Karpas-422 (cell line): ENCODE data around the gene PLXNA2. TPM values are rescaled to one million over a fixed set of nuclear protein-coding genes. Genes with fewer than 3 reads are reported as not detected.

ENCODE experiments used
- DNase-seq: peaks from one replicate; pipeline ENCODE4 v3.0.0-alpha.2; 2015
- H2AFZ ChIP-seq: fragments of 200-600 bp; sonication (generic); 2 replicates; pipeline ENCODE4 v1.6.1; 2014; ENCODE audit warnings: antibody characterized with exemption, low read length, mixed read lengths
- H3K27ac ChIP-seq: fragments of 200-600 bp; sonication (generic); 2 replicates; pipeline ENCODE4 v1.5.1; 2014; ENCODE audit warnings: mild to moderate bottlenecking, low read length, moderate library complexity
- H3K27me3 ChIP-seq: fragments of 200-600 bp; sonication (generic); 2 replicates; pipeline ENCODE4 v1.6.1; 2014; ENCODE audit warnings: low read length, mixed read lengths
- H3K36me3 ChIP-seq: fragments of 200-600 bp; sonication (generic); 2 replicates; pipeline ENCODE4 v1.6.1; 2014; ENCODE audit warnings: low read length, mixed read lengths; ENCODE audit not compliant: insufficient read depth
- H3K4me1 ChIP-seq: fragments of 200-600 bp; sonication (generic); 2 replicates; pipeline ENCODE4 v1.6.1; 2014; ENCODE audit warnings: mild to moderate bottlenecking, low read length, mixed read lengths
- H3K4me2 ChIP-seq: fragments of 200-600 bp; sonication (generic); 2 replicates; pipeline ENCODE4 v1.6.1; 2014; ENCODE audit warnings: low read length, low read depth, mild to moderate bottlenecking; ENCODE audit not compliant: poor library complexity, severe bottlenecking
- H3K4me3 ChIP-seq: fragments of 200-600 bp; sonication (generic); 2 replicates; pipeline ENCODE4 v1.5.1; 2014; ENCODE audit warnings: mild to moderate bottlenecking, antibody characterized with exemption, low read length, mixed read lengths
- H3K79me2 ChIP-seq: fragments of 200-600 bp; sonication (generic); 2 replicates; pipeline ENCODE4 v1.6.1; 2014; ENCODE audit warnings: mild to moderate bottlenecking, low read length, mixed read lengths
- H3K9ac ChIP-seq: fragments of 200-600 bp; sonication (generic); 2 replicates; pipeline ENCODE4 v1.6.0; 2014; ENCODE audit warnings: low read length
- H3K9me2 ChIP-seq: fragments of 200-600 bp; sonication (generic), shearing (Covaris generic); replicated peaks from 2 replicates; pipeline ENCODE4 v1.6.0; 2014; ENCODE audit warnings: mild to moderate bottlenecking, low read length, moderate library complexity; ENCODE audit not compliant: insufficient read depth
- H3K9me3 ChIP-seq: fragments of 300-700, 200-600 bp; sonication (generic); 2 replicates; pipeline ENCODE4 v1.6.1; 2014; ENCODE audit warnings: low read length, mixed read lengths
- H4K20me1 ChIP-seq: fragments of 200-600 bp; sonication (generic); 2 replicates; pipeline ENCODE4 v1.6.1; 2014; ENCODE audit warnings: mild to moderate bottlenecking, antibody characterized with exemption, low read length, low read depth; ENCODE audit not compliant: insufficient read depth
- total RNA-seq: library from RNA; depleted of rRNA; stranded (reverse); fragments of >200 nt; shearing (Covaris generic); gene quantifications from 2 replicates; pipeline ENCODE4 v1.2.3, GENCODE V29; 2014; ENCODE audit warnings: low replicate concordance; rRNA removed

The PLXNA2 gene
- not detected in 2 replicates for total RNA-seq

GRCh38 chr1:208243967-208244916 lies at the start of gene PLXNA2:
TSS of gene PLXNA2 (minus strand) at chr1:208244384. CDS start at chr1:208217922, 26,462 bp downstream.
- H3K27ac ChIP-seq, result no peak within 1 kb of the TSS
- H3K9me3 ChIP-seq, result no peaks in the 10 kb centered on the region
- H4K20me1 ChIP-seq, result no peaks in the 10 kb centered on the region
- peaks cover 16% of the 10 kb centered on the region for H3K4me1 ChIP-seq
- H3K4me3 ChIP-seq, result peak within 1 kb of the TSS; percentile 64
- H3K79me2 ChIP-seq, result no peaks in the 10 kb centered on the region
- peak within 1 kb of the TSS; percentile 58 for H3K9ac ChIP-seq
- peak within 1 kb of the TSS; percentile 56; the same call in 1 of the 2 replicates for H2AFZ ChIP-seq
- 0 out of 2 replicates have a peak, but pooled peaks cover 2% of the 10 kb centered on the region for H3K27me3 ChIP-seq
- no peaks in the 10 kb centered on the region for H3K36me3 ChIP-seq
- DNase-seq, result peak; percentile 76
- no peaks in the 10 kb centered on the region for H3K9me2 ChIP-seq
- H3K4me2 ChIP-seq, result peak within 1 kb of the TSS; percentile 79

- no peak overlapping the region for H3K4me3 ChIP-seq
- H3K4me2 ChIP-seq, result no peak overlapping the region
- H3K36me3 ChIP-seq, result no peaks in the 10 kb centered on the region
- H3K79me2 ChIP-seq, result no peaks in the 10 kb centered on the region
- no peaks in the 10 kb centered on the region for H4K20me1 ChIP-seq
- H3K4me1 ChIP-seq, result no peaks in the 10 kb centered on the region
- H3K27me3 ChIP-seq, result no peaks in the 10 kb centered on the region
- no peaks in the 10 kb centered on the region for H3K9me3 ChIP-seq
- no peak for DNase-seq
- no peaks in the 10 kb centered on the region for H3K9me2 ChIP-seq
- no peak overlapping the region for H2AFZ ChIP-seq
- no peak overlapping the region for H3K9ac ChIP-seq
- no peak overlapping the region for H3K27ac ChIP-seq
Observed at GRCh38 chr1:208292908-208293307, 48.7 kb upstream of the PLXNA2 start.

- Histone ChIP-seq H3K4me1 (no peaks in the 10 kb centered on the region), H3K27me3 (no peaks in the 10 kb centered on the region), H3K36me3 (no peaks in the 10 kb centered on the region), H3K27ac (no peak overlapping the region), H3K9ac (no peak overlapping the region), H4K20me1 (no peaks in the 10 kb centered on the region), H3K4me2 (no peak overlapping the region), H3K4me3 (no peak overlapping the region), H3K9me2 (no peaks in the 10 kb centered on the region), H3K9me3 (no peaks in the 10 kb centered on the region), H2AFZ (no peak overlapping the region), H3K79me2 (no peaks in the 10 kb centered on the region)
- DNase-seq, result no peak
Observed at GRCh38 chr1:208291923-208292711, 47.9 kb upstream of the PLXNA2 start.

GRCh38 chr1:208291129-208291528 lies 46.9 kb upstream of the PLXNA2 start:
- no peaks in the 10 kb centered on the region for H3K36me3 ChIP-seq
- DNase-seq, result no peak
- H3K27ac ChIP-seq, result no peak overlapping the region
- no peaks in the 10 kb centered on the region for H3K9me2 ChIP-seq
- H3K27me3 ChIP-seq, result no peaks in the 10 kb centered on the region
- no peaks in the 10 kb centered on the region for H4K20me1 ChIP-seq
- H3K4me3 ChIP-seq, result no peak overlapping the region
- H2AFZ ChIP-seq, result no peak overlapping the region
- no peak overlapping the region for H3K9ac ChIP-seq
- no peaks in the 10 kb centered on the region for H3K4me1 ChIP-seq
- no peaks in the 10 kb centered on the region for H3K79me2 ChIP-seq
- no peaks in the 10 kb centered on the region for H3K9me3 ChIP-seq
- no peak overlapping the region for H3K4me2 ChIP-seq

GRCh38 chr1:208289716-208290115 lies 45.5 kb upstream of the PLXNA2 start:
- no peak overlapping the region for H2AFZ ChIP-seq
- H3K9ac ChIP-seq, result no peak overlapping the region
- no peak overlapping the region for H3K4me3 ChIP-seq
- no peak overlapping the region for H3K27ac ChIP-seq
- H4K20me1 ChIP-seq, result no peaks in the 10 kb centered on the region
- H3K36me3 ChIP-seq, result no peaks in the 10 kb centered on the region
- no peak for DNase-seq
- no peak overlapping the region for H3K4me2 ChIP-seq
- no peaks in the 10 kb centered on the region for H3K4me1 ChIP-seq
- no peaks in the 10 kb centered on the region for H3K27me3 ChIP-seq
- no peaks in the 10 kb centered on the region for H3K9me3 ChIP-seq
- H3K79me2 ChIP-seq, result no peaks in the 10 kb centered on the region
- no peaks in the 10 kb centered on the region for H3K9me2 ChIP-seq

GRCh38 chr1:208288495-208288894 lies 44.3 kb upstream of the PLXNA2 start:
- Histone ChIP-seq H3K79me2 (no peaks in the 10 kb centered on the region), H3K36me3 (no peaks in the 10 kb centered on the region), H3K4me1 (no peaks in the 10 kb centered on the region), H3K9me2 (no peaks in the 10 kb centered on the region), H4K20me1 (no peaks in the 10 kb centered on the region), H3K4me2 (no peak overlapping the region), H3K27ac (no peak overlapping the region), H3K4me3 (no peak overlapping the region), H2AFZ (no peak overlapping the region), H3K9me3 (no peaks in the 10 kb centered on the region), H3K9ac (no peak overlapping the region), H3K27me3 (no peaks in the 10 kb centered on the region)
- DNase-seq, result no peak

GRCh38 chr1:208280681-208281450 lies 36.7 kb upstream of the PLXNA2 start:
- Histone ChIP-seq H3K27ac (no peak overlapping the region), H2AFZ (no peak overlapping the region), H3K9ac (no peak overlapping the region), H4K20me1 (no peaks in the 10 kb centered on the region), H3K36me3 (no peaks in the 10 kb centered on the region), H3K27me3 (no peaks in the 10 kb centered on the region), H3K4me2 (no peak overlapping the region), H3K4me3 (no peak overlapping the region), H3K9me2 (no peaks in the 10 kb centered on the region), H3K79me2 (no peaks in the 10 kb centered on the region), H3K9me3 (no peaks in the 10 kb centered on the region), H3K4me1 (no peaks in the 10 kb centered on the region)
- DNase-seq, result no peak
